GM18907 (cell line): Measurements from ENCODE around the gene SERPINA1.
"Not testable (repeated sequence)": the region's sequence is repeated elsewhere in the genome, so short reads cannot be mapped to it uniquely, and the experiment has no call there.

Experiments
- ATAC-seq: cut with Tn5 transposase; IDR thresholded peaks from one replicate; pipeline ENCODE4 v1.9.1; 2021; ENCODE audit warnings: mild to moderate bottlenecking, moderate library complexity; ENCODE audit not compliant: unreplicated experiment

The SERPINA1 gene

GRCh38 chr14:94388384-94389103 is at the start of gene SERPINA1:
Gene SERPINA1, minus strand, starts transcription at chr14:94388602. Its CDS starts 5,365 bp downstream, at chr14:94383237.
- ATAC-seq, result no peak

GRCh38 chr14:94428610-94429009 is 40.2 kb upstream of the SERPINA1 start:
- no peak for ATAC-seq

- no peak for ATAC-seq
Observed at GRCh38 chr14:94427016-94427613, 38.7 kb upstream of the SERPINA1 start.

GRCh38 chr14:94426526-94426925 is 38.1 kb upstream of the SERPINA1 start:
- no peak for ATAC-seq

DNA sequence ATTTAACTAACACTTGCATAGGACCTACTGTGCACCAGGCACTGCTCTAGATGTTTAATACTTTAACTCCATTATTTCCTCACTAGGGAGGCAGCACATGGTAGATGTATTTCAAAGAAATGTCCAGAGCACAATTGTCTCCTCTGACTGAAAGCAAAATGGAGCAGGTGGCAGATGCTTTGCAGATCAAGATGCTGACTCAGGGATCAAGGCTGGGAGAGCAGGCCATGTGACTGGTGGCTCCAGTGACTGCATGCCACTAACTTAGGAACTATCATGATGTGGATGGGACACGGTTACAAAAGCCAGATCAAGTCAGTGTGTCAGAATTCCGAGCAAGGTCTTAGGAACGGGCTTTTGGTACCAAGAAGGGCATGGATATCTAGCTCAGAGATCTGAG is 36.0 kb upstream of the SERPINA1 start:
- no peak for ATAC-seq

DNA sequence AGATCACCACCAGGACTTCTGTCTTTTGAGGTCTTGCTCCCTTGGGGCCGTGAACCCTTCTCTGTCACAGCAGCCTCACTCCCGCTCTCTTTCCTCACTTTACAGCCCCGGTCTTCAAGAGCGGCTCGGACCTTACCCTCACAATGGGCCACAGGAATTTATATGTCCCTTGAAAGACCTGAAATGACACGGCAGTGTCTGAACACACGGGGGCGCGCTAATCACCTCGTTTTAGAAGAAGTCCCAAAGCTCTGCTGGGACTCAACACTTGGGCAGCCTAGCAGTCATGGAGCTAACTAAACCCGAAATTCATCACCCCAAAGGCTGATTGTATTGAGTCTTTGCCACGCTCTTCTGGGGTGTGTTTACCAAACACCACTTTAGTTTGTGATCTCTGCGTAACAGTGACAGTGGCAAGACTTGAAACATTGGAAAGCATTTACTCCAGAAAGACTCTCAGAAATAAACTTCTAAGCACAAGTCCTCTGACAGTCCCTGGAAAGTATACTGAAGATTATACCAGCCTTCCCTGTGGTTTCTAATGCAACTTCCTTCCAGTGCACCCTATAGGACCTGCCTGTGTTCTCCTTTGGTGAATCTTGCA is 35.2 kb upstream of the SERPINA1 start:
- ATAC-seq, result peak; percentile 52

GRCh38 chr14:94421316-94421715 is 32.9 kb upstream of the SERPINA1 start:
- ATAC-seq, result no peak

- ATAC-seq, result not testable (repeated sequence)
Observed at GRCh38 chr14:94417497-94418205, 29.2 kb upstream of the SERPINA1 start.

DNA sequence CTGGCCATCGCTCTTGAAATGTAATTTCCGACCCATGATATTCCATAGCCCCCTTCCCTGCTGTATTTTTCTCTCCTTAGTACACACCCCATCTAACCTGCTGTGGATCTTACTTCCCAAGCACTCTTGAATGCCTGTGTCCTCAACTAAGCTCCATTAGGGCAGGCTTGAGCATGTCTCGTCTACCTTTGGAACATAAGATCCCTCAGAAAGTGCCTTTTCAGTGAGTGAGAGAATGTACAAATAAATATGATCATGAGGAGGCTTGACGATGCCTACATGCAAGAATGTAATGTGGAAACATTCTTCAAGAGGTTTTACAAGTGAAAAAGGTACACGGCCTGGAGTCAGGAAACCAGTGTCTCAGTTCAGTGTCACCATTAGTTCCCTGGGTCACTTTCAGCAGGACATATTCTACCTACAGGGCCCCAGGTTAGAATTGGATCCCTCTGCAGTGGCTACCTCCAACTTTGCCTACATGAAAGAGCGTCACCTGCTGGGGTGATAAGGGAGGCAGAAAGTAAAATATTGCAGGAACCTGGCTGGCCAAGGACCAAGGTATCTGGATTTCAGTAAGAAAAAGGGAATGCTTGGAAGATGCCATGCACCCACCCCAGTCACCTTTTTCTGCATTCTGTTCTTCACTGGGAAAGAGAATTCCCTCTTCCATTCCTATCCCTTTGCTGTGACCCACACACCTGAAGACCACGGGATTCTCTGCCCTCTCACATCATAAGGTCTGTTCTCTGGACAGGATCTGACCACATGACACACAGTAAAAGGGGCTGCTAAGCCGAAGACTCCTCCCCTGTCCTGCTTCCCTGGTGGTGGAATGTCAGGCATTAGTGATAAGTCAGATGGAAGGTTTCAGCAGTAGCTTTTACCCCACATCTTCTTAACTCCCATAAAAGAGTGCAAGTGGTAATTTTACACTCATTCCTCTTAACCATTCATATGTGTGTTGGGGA is 24.6 kb upstream of the SERPINA1 start:
- ATAC-seq, result no peak

GRCh38 chr14:94411638-94412037 is 23.2 kb upstream of the SERPINA1 start:
- no peak for ATAC-seq

- not testable (repeated sequence) for ATAC-seq
Observed at GRCh38 chr14:94409430-94409829, 21.0 kb upstream of the SERPINA1 start.

DNA sequence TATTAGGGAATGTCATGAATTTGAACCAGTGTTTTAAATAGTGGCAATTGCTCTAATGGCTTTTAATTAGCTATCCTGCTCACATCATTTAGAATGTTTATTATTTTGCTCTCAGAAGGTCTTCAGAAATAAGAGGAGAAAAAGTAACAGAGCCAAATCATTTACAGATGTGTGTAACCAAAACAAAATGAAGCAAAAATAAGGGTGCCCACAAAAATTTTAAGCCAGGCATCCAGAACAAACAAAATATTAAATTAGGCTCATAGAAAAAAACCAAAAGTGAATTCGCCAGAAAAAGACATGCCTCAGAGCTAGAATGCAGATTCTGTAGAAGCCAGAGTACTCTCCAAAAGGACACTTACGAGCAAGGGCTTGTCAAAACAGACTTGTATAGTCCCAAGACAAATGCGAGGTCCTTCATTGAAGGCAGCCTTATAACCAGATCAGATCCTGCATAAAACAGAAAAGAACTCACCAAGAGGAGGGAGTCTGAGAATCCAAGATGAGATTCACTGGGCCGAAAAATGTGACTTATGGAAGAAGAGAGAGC is 20.2 kb upstream of the SERPINA1 start:
- ATAC-seq, result no peak

GRCh38 chr14:94407906-94408305 is 19.5 kb upstream of the SERPINA1 start:
- no peak for ATAC-seq

DNA sequence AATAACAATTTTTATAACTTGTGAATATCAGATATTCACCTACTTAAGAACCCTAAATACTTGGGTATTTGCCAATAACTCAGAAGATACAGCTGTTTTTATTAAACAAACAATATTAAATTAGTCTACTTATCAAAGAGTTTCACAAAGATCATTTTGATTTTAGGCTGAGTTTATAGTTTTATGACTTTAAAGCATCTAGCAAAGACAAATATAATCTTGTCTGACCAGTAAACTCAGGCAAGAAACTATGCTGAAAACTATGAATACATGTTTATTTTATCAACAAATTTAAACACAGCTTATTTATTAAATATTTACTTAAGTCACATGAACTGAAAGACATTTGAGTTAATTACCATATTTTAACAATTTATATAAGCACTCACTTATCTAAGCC is 18.5 kb upstream of the SERPINA1 start:
- ATAC-seq, result no peak

DNA sequence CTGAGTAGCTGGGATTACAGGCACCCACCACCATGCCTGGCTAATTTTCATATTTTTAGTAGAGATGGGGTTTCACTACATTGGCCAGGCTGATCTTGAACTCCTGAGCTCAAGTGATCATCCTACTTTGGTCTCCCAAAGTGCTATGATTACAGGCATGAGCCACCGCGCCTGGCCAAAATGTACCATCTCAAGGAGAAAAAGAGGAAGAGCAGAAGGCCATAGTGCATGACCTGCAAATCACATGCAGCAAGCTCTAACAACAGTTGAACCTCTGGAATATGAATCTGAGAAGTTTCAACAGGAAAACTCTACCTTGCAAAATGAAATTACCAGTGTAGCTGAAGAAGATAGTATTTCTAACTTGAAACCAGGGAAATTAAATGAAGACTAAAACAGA is 17.1 kb upstream of the SERPINA1 start:
- ATAC-seq, result no peak

- no peak for ATAC-seq
Observed at GRCh38 chr14:94404561-94404960, 16.2 kb upstream of the SERPINA1 start.

DNA sequence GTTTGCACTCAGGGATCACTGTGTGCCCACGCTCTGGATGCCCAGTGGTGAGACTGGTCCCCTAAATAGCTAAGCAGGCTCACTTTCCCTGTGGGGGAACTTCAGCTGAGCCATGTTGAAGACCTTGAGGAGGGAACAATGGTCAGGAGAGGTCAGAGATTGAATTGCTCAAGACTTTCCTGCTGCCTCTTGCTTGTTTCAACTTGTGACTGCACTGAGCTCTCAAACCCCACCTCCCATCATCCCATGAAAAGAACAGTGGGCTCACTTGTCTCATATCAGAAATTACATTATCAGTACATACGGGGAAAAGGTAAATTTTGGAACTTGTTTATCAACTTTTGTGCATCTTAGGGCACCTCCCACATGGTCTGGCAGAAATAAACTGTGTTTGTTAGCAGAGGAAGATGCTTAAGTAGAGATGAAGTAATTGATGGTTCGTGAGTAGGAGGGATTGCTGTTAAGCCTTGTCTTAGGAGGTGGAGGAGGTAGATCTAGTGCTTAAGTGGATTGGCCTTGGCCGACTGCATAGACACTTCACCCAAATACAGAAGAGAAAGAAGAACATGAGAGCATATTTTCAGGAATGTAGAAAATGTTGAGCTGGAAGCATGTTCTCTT is 15.0 kb upstream of the SERPINA1 start:
- no peak for ATAC-seq

DNA sequence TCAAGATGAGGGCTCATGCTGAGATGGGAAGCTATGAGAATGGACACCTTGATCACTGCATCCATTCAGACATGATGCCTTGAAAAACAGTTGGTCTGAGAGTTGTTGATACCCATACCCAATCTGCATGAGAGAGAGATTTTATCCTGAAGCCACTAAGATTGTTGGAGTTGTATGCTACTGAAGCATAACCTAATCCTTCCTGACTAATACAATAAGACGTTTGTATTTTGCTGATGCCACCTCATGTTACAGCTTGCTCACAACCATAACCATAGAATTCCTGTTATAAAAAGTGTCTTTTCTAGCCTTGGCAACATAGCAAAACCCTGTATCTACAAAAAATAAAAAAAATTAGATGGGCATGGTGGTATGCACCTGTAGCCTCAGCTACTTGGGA is 12.7 kb upstream of the SERPINA1 start:
- ATAC-seq, result no peak

DNA sequence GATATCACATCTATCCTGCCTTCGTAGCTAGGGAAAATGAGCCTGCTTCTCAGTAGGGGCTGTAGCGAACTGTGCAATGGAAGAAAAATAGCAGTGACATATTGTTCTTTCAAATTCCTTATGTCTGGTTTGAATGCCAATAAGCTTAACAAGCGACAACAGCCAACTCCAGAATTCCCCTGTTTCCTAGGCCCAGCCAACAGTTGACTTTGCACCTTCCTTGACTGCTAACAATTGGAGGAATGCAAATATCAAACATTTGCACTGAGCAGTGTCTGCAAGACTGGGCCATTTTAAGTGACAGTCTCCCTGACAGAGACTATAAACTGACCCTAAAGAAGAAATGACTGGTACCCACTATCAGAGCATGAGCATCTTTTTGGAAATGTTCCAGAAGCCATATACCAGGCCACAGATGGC is 12.0 kb upstream of the SERPINA1 start:
- ATAC-seq, result no peak

- ATAC-seq, result no peak
Observed at GRCh38 chr14:94398536-94398935, 10.1 kb upstream of the SERPINA1 start.
